A375 (cell line): ENCODE results near the gene FGFR1OP2. TPM values are rescaled to one million over a fixed set of nuclear protein-coding genes. Genes with fewer than 3 reads are reported as not detected.

Experiments
- total RNA-seq: library from RNA; depleted of rRNA; stranded (reverse); fragments of >200 nt; shearing (Covaris generic); gene quantifications from 2 replicates; pipeline ENCODE4 v1.2.3, GENCODE V29; 2014; rRNA removed

Gene FGFR1OP2
- 44.7 and 57.7 TPM in 2 replicates for total RNA-seq

DNA sequence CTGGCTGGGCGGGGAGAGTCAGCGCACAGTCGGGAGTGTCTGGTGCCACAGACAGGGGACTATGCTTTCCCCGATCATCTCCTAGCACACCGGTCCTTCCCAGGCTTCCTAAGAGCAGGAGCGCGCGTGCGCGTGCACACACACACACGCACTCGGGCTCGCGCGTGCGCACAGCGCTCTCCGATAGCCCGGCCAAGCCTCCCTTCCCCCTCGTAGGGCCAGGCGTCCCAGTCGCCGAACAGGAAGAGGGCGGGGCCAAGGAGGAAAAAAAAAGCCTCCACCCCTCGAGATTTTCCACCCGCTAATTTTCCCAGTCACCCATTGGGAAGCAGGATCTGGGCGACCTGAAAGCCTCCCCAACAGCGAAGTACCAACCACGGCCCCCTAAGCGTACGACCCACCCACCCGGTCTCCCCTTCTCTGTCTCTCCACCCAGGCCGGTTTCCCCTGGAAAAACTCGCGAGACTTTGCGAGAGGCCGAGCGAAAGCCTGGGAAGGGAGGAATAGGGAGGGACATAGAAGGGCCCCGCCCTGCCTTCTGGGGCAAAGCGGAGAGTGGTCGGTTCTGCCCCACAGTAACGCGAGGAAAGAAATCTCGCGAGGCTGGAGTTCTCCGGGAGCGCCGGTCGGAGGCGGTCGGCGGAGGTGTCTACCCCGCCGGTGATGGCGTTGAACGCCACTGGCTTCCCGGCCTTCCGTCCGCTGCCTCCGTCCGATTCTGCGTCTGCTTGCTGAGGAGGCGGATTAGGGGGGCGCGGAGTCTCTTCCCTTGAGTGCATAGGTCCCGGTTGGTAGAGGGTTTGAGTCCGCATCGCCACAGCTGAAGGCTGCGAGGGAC is at the start of gene FGFR1OP2, which contains the start of gene INTS13:
TSS of gene FGFR1OP2 (plus strand) at position 608 of the 838 bp plus-strand sequence. CDS start 15,689 bp downstream, outside the sequence.
TSS of gene INTS13 (minus strand) at position 119 of the 838 bp plus-strand sequence. CDS start 1,178 bp downstream, outside the sequence.

DNA sequence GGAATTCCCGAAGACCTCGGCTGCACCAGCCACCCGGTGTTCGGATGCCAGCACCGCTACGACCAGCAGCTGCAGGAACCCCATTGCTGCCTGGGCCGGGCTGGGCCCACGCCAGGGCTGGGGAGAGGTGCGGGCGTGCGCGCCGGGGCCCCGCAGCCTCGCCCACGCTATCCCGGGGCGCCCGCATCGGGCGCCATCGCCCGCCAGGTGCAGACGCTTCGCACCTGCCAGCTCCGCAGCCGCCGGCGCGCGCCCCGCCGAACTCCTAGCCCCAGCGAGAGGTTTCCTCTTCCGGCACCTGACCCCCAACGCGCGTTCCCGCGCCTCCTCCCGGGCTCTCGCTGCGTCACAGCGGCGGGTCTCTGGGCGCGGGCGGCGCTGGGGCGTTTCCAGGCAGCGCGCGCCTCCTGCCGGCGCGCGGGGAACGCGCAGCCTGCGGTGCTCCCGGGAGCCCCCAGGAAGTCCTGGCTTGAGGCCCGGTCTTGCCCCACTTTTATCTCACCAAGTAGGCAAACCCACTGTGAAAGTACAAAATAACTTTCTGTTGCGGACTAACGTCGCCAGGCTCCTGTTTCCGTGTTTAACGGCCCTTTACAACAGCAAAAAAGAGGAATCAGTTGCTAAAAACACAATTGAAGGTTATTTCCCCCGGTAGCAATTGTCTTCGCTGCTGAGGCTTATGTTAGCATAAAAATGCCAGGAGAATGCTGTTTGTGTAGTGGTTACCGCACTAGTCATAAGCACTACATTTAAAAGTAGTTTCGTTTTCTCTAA is 76.0 kb downstream of the FGFR1OP2 start, which contains the start of gene TM7SF3:
TSS of gene TM7SF3 (minus strand) at position 300 of the 774 bp plus-strand sequence. CDS start at position 84, 216 bp downstream.

Other genes with a start within 250 kb of the FGFR1OP2 start
- 10.0 and 15.0 TPM in 2 replicates for gene ITPR2, start 105.3 kb upstream of the FGFR1OP2 start, total RNA-seq
- gene INTS13, start 489 bp upstream of the FGFR1OP2 start, total RNA-seq = 45.9 and 51.8 TPM in 2 replicates
- 75.0 and 88.7 TPM in 2 replicates for gene TM7SF3, start 75.9 kb downstream of the FGFR1OP2 start, total RNA-seq
- gene MED21, start 84.1 kb downstream of the FGFR1OP2 start, total RNA-seq = 22.8 and 29.9 TPM in 2 replicates
- not detected in 2 replicates for gene C12orf71, start 144.1 kb downstream of the FGFR1OP2 start, total RNA-seq